SK-N-SH (cell line): ENCODE measurements around the gene HK3. TPM values are rescaled to one million over a fixed set of nuclear protein-coding genes. Genes with fewer than 3 reads are reported as not detected.

Experiments
- CTCF ChIA-PET: fragments of 300-600, 350-600 bp; formaldehyde crosslinking; extraction: SDS; loops from one replicate; lab custom pipeline; 2021; lab: Yijun Ruan, JAX
- POLR2A ChIA-PET: fragments of 350-600 bp; sonication (Branson Sonifier 250); formaldehyde crosslinking; extraction: SDS; loops from one replicate; lab custom pipeline; 2020; ENCODE audit warnings: antibody characterized with exemption, inconsistent platforms; lab: Yijun Ruan, JAX
- DNase-seq: peaks from one replicate; pipeline ENCODE4 v3.0.0; 2012
- H2AFZ ChIP-seq: fragments of 200-600 bp; sonication (generic); 2 replicates; pipeline ENCODE4 v1.8.1; 2016; ENCODE audit warnings: antibody characterized with exemption, mild to moderate bottlenecking, low read depth
- H3F3A ChIP-seq: fragments of 200-600 bp; sonication (generic); replicated peaks from 2 replicates; pipeline ENCODE3; 2016; ENCODE audit warnings: antibody characterized with exemption, mild to moderate bottlenecking; ENCODE audit not compliant: insufficient read depth
- H3K27ac ChIP-seq, 2 experiments: fragments of 200-500 bp in 1 of 2; fragments of 200-600 bp in 1 of 2; sonication (Bioruptor generic) in 1 of 2; sonication (generic), shearing (Covaris generic) in 1 of 2; 2 replicates each; pipeline versions ENCODE4 v1.5.1 to v1.6.1; 2014 to 2016; ENCODE audit warnings: low read depth in 2 of 2, inconsistent platforms in 1 of 2, low read length in 1 of 2, mild to moderate bottlenecking in 1 of 2, mixed read lengths in 1 of 2
- H3K27me3 ChIP-seq: fragments of 200-600 bp; sonication (generic), shearing (Covaris generic); 2 replicates; pipeline ENCODE4 v1.6.1; 2016; ENCODE audit warnings: mixed run types; ENCODE audit not compliant: insufficient read depth
- H3K36me3 ChIP-seq, 2 experiments: fragments of 200-500 bp in 1 of 2; fragments of 200-600 bp in 1 of 2; sonication (Bioruptor generic) in 1 of 2; sonication (generic) in 1 of 2; replicated peaks in 1 of 2; 2 replicates each; pipeline versions ENCODE3 to v1.5.1; 2014 to 2016; ENCODE audit warnings: low read length in 1 of 2, mild to moderate bottlenecking in 1 of 2; ENCODE audit not compliant: insufficient read depth in 2 of 2, control insufficient read depth in 1 of 2
- H3K4me1 ChIP-seq, 2 experiments: fragments of 200-500 bp in 1 of 2; fragments of 200-600 bp in 1 of 2; sonication (Bioruptor generic) in 1 of 2; sonication (generic), shearing (Covaris generic) in 1 of 2; 2 replicates each; pipeline versions ENCODE4 v1.5.1 to v1.6.1; 2014 to 2016; ENCODE audit warnings: low read depth in 1 of 2, low read length in 1 of 2, mixed run types in 1 of 2; ENCODE audit not compliant: insufficient read depth in 2 of 2, control insufficient read depth in 1 of 2
- H3K4me2 ChIP-seq: fragments of 200-600 bp; sonication (generic), shearing (Covaris generic); 2 replicates; pipeline ENCODE4 v1.6.1; 2017; ENCODE audit warnings: mixed run types
- H3K4me3 ChIP-seq, 2 experiments: fragments of 200-500 bp in 1 of 2; fragments of 200-600 bp in 1 of 2; sonication (Bioruptor generic) in 1 of 2; sonication (generic), shearing (Covaris generic) in 1 of 2; 2 replicates each; pipeline versions ENCODE4 v1.5.1 to v1.8.1; 2014 to 2016; ENCODE audit warnings: low read depth in 2 of 2, inconsistent platforms in 1 of 2, low read length in 1 of 2, mild to moderate bottlenecking in 1 of 2, mixed read lengths in 1 of 2, moderate library complexity in 1 of 2
- H3K79me2 ChIP-seq: fragments of 200-600 bp; sonication (generic); 2 replicates; pipeline ENCODE4 v1.8.1; 2017; ENCODE audit warnings: mild to moderate bottlenecking; ENCODE audit not compliant: insufficient read depth
- H3K9ac ChIP-seq: fragments of 200-600 bp; sonication (generic); 2 replicates; pipeline ENCODE4 v1.6.1; 2017; ENCODE audit warnings: mixed run types
- H3K9me2 ChIP-seq: fragments of 200-600 bp; sonication (generic); 2 replicates; pipeline ENCODE4 v1.6.1; 2017; ENCODE audit warnings: mixed run types
- H3K9me3 ChIP-seq: fragments of 200-600 bp; sonication (generic); 2 replicates; pipeline ENCODE4 v1.6.1; 2017; ENCODE audit warnings: mixed run types, mild to moderate bottlenecking, moderate library complexity
- H4K20me1 ChIP-seq: fragments of 200-600 bp; sonication (generic); 2 replicates; pipeline ENCODE4 v1.6.1; 2017; ENCODE audit warnings: mild to moderate bottlenecking, mixed run types; ENCODE audit not compliant: insufficient read depth
- CHD2 ChIP-seq: fragments of 150-350 bp; IDR thresholded peaks from 2 replicates; pipeline ENCODE4 v1.6.1; 2018; ENCODE audit warnings: low read length; ENCODE audit not compliant: partially characterized antibody
- ELF1 ChIP-seq: IDR thresholded peaks from 2 replicates; pipeline ENCODE4 v1.4.0; 2012
- EP300 ChIP-seq, 2 experiments: IDR thresholded peaks; 2 replicates each; pipeline versions ENCODE4 v1.4.0 to v1.6.1; 2012; ENCODE audit warnings: borderline replicate concordance in 1 of 2, low read depth in 1 of 2, low read length in 1 of 2
- FOXJ3 ChIP-seq: sonication (generic); formaldehyde crosslinking; IDR thresholded peaks from 2 replicates; pipeline ENCODE4 v1.5.1; 2020; ENCODE audit warnings: mild to moderate bottlenecking, missing genetic modification reagents
- GATA2 ChIP-seq: sonication (generic); formaldehyde crosslinking; IDR thresholded peaks from 2 replicates; pipeline ENCODE4 v1.5.0; 2020; ENCODE audit warnings: mild to moderate bottlenecking, missing genetic modification reagents
- MAX ChIP-seq: IDR thresholded peaks from 2 replicates; pipeline ENCODE4 v1.4.0; 2012; ENCODE audit warnings: low read depth
- MXI1 ChIP-seq: IDR thresholded peaks from 2 replicates; pipeline ENCODE4 v1.6.1; 2012; ENCODE audit warnings: mild to moderate bottlenecking, low read depth, low read length, improper control_type of control experiment
- POLR2AphosphoS5 ChIP-seq: IDR thresholded peaks from 2 replicates; pipeline ENCODE4 v1.6.1; 2012; ENCODE audit warnings: low read depth, low read length
- RAD21 ChIP-seq: IDR thresholded peaks from 2 replicates; pipeline ENCODE4 v1.6.1; 2012; ENCODE audit warnings: mild to moderate bottlenecking, low read length
- RCOR1 ChIP-seq: fragments of 150-350 bp; IDR thresholded peaks from 2 replicates; pipeline ENCODE4 v1.6.1; 2017; ENCODE audit warnings: antibody characterized with exemption, low read length
- RFX5 ChIP-seq: IDR thresholded peaks from 2 replicates; pipeline ENCODE4 v1.6.1; 2012; ENCODE audit warnings: mild to moderate bottlenecking, improper control_type of control experiment, low read length
- RXRA ChIP-seq: IDR thresholded peaks from 2 replicates; pipeline ENCODE4 v1.4.0; 2012; ENCODE audit warnings: low read depth, mild to moderate bottlenecking, borderline replicate concordance
- TCF12 ChIP-seq: IDR thresholded peaks from 2 replicates; pipeline ENCODE4 v1.4.0; 2012
- TEAD4 ChIP-seq: IDR thresholded peaks from 2 replicates; pipeline ENCODE4 v1.4.0; 2012; ENCODE audit warnings: mild to moderate bottlenecking, borderline replicate concordance; ENCODE audit not compliant: insufficient read depth
- USF2 ChIP-seq: fragments of 150-350 bp; IDR thresholded peaks from 2 replicates; pipeline ENCODE4 v1.6.1; 2017; ENCODE audit warnings: antibody characterized with exemption, low read length, low read depth, borderline replicate concordance
- YY1 ChIP-seq: IDR thresholded peaks from 2 replicates; pipeline ENCODE4 v1.4.0; 2012; ENCODE audit warnings: low read depth, mild to moderate bottlenecking
- WGBS: methylation state at CpG from one replicate; pipeline ENCODE4 v1.1.6; 2017; ENCODE audit warnings: low lambda C conversion rate; 5-methylcytosine and 5-hydroxymethylcytosine counted together
- polyA plus RNA-seq, 3 experiments: library from polyadenylated mRNA; depleted of rRNA; stranded (reverse); fragments of >200 nt; gene quantifications; 2 replicates each; pipeline ENCODE4 v1.2.3, GENCODE V29; 2012

Gene HK3
- polyA plus RNA-seq, 1 of the 3 experiments (the other 2 are of a cell fraction): 0.02 TPM

GRCh38 chr5:176868126-176868525 is 31.0 kb downstream of the HK3 start:
- POLR2A ChIA-PET: no interaction called here
- Histone ChIP-seq H3K4me2 (no peak overlapping the region), H3K27me3 (peaks cover 4% of the 10 kb centered on the region; the same call in 1 of the 2 replicates), H3K4me3 (no peak overlapping the region), H3K9me2 (no peaks in the 10 kb centered on the region), H3K9ac (no peak overlapping the region), H3K36me3 (no peaks in the 10 kb centered on the region), H4K20me1 (no peaks in the 10 kb centered on the region), H2AFZ (no peak overlapping the region), H3K79me2 (no peaks in the 10 kb centered on the region), H3F3A (no peaks in the 10 kb centered on the region), H3K27ac (peak overlapping the region in 1 of 2 experiments; percentile 34; a peak in 2 of 4 replicates), H3K9me3 (no peaks in the 10 kb centered on the region), H3K4me1 (peaks cover 0 to 53% of the 10 kb centered on the region in 2 experiments; a peak in 2 of 4 replicates)
- no peak for DNase-seq
- no peak for TF ChIP-seq USF2
- TF ChIP-seq YY1: no peak
- TF ChIP-seq ELF1: no peak
- no peak for TF ChIP-seq POLR2AphosphoS5
- no peak for TF ChIP-seq EP300 (IDR thresholded peaks at IDR 0.05; ENCODE audit: borderline replicate concordance in 1 of 2, low read depth in 1 of 2, low read length in 1 of 2)
- CTCF ChIA-PET: interaction anchor here (0.7 to 3.0 kb wide), 4 partner anchors 9 to 210 kb away, joined by 3 to 24 read pairs (median 4); no protein-coding TSS in a partner anchor
- 80% methylated on average over 5 of the region's 14 CpGs for WGBS

GRCh38 chr5:176866707-176867310 is 32.3 kb downstream of the HK3 start:
- ChIA-PET POLR2A (interaction anchor here (0.7 to 0.9 kb wide), 2 partner anchors 16 to 206 kb away, joined by 4 read pairs; no protein-coding TSS in a partner anchor), CTCF (interaction anchor here (0.9 to 3.0 kb wide), 10 partner anchors 9 to 216 kb away, joined by 3 to 24 read pairs (median 4); no protein-coding TSS in a partner anchor)
- peak; percentile 91 for DNase-seq
- Histone ChIP-seq H3K36me3 (no peaks in the 10 kb centered on the region), H3K79me2 (no peaks in the 10 kb centered on the region), H2AFZ (no peak overlapping the region), H3K9ac (no peak overlapping the region), H3K27ac (peak overlapping the region in 1 of 2 experiments; percentile 95; a peak in 2 of 4 replicates), H3K9me2 (no peaks in the 10 kb centered on the region), H3F3A (no peaks in the 10 kb centered on the region), H4K20me1 (no peaks in the 10 kb centered on the region), H3K9me3 (no peaks in the 10 kb centered on the region), H3K4me3 (no peak overlapping the region), H3K27me3 (peaks cover 4% of the 10 kb centered on the region; the same call in 1 of the 2 replicates), H3K4me1 (peaks cover 0 to 65% of the 10 kb centered on the region in 2 experiments; a peak in 2 of 4 replicates), H3K4me2 (no peak overlapping the region)
- 20% methylated on average over 14 of the region's 16 CpGs for WGBS
- no peak for TF ChIP-seq RXRA
- peak; percentile 28; the same call in 1 of the 2 replicates for TF ChIP-seq RAD21
- no peak for TF ChIP-seq TEAD4
- peak; percentile 9; the same call in 1 of the 2 replicates for TF ChIP-seq TCF12
- peak; percentile 78 for TF ChIP-seq CHD2
- TF ChIP-seq RFX5: peak; percentile 78
- TF ChIP-seq GATA2: peak; percentile 87
- TF ChIP-seq EP300 (IDR thresholded peaks at IDR 0.05; ENCODE audit: borderline replicate concordance in 1 of 2, low read depth in 1 of 2, low read length in 1 of 2): peak in 1 of 2 experiments; percentile 89; a peak in 1 of 4 replicates
- TF ChIP-seq FOXJ3: peak; percentile 75; the same call in 1 of the 2 replicates
- TF ChIP-seq MAX: no peak
- TF ChIP-seq RCOR1: peak; percentile 84
- TF ChIP-seq MXI1: peak; percentile 66
